Thyroid gland (tissue), 4 donors: Measurements from ENCODE around the gene DLK2. TPM values are rescaled to one million over a fixed set of nuclear protein-coding genes. Genes with fewer than 3 reads are reported as not detected.

Experiments used
- DNase-seq, 2 donors: peaks; one replicate each; pipeline ENCODE4 v3.0.0-alpha.2; 2019
- H3K27ac ChIP-seq, 3 donors: fragments of 200-600 bp; sonication (generic); 1 replicate in 2 of 3; 2 replicates in 1 of 3; pipeline ENCODE4 v1.5.1; 2016 to 2019; ENCODE audit warnings: mild to moderate bottlenecking in 1 of 3, moderate library complexity in 1 of 3
- H3K27me3 ChIP-seq: fragments of 200-600 bp; sonication (generic); one replicate; pipeline ENCODE4 v1.5.1; 2019
- H3K36me3 ChIP-seq, 2 donors: fragments of 200-600 bp; sonication (generic); one replicate each; pipeline ENCODE4 v1.5.1; 2016 to 2019
- H3K4me1 ChIP-seq, 2 donors: fragments of 200-600 bp; sonication (generic); one replicate each; pipeline ENCODE4 v1.5.1; 2017 to 2019
- H3K4me3 ChIP-seq, 3 donors: fragments of 200-600 bp; sonication (generic); replicated peaks in 1 of 3; 1 replicate in 2 of 3; 2 replicates in 1 of 3; pipeline ENCODE4 v1.5.1; 2016; ENCODE audit warnings: mild to moderate bottlenecking in 1 of 3
- H3K9me3 ChIP-seq: fragments of 200-600 bp; sonication (generic); one replicate; pipeline ENCODE4 v1.5.1; 2017
- POLR2A ChIP-seq, 2 donors: fragments of 450-650 bp; IDR thresholded peaks; one replicate each; pipeline ENCODE4 v1.6.1; 2017; ENCODE audit warnings: antibody characterized with exemption in 2 of 2, mild to moderate bottlenecking in 2 of 2, moderate library complexity in 1 of 2
- WGBS, 2 donors: methylation state at CpG; one replicate each; pipeline ENCODE4 v1.1.5; 2017; 5-methylcytosine and 5-hydroxymethylcytosine counted together
- intact Hi-C: fragments of 100-400 bp; cut with DNase I; formaldehyde crosslinking; loops from one replicate; pipeline ENCODE4 v1.15.1; 2023
- total RNA-seq, 4 donors: library from RNA; depleted of rRNA; stranded (reverse); fragments of >200 nt; gene quantifications; one replicate each; pipeline ENCODE4 v1.2.3, GENCODE V29; 2016
- TF ChIP-seq, protein P1 (sequence below), 6 experiments: fragments of 200-600 bp in 3 of 6; fragments of 450-650 bp in 3 of 6; sonication (generic) in 3 of 6; IDR thresholded peaks; one replicate each; pipeline ENCODE4 v1.5.1; 2016 to 2019; ENCODE audit warnings: antibody characterized with exemption in 6 of 6, mild to moderate bottlenecking in 2 of 6, inconsistent platforms in 1 of 6, moderate library complexity in 1 of 6

DLK2 gene, protein sequence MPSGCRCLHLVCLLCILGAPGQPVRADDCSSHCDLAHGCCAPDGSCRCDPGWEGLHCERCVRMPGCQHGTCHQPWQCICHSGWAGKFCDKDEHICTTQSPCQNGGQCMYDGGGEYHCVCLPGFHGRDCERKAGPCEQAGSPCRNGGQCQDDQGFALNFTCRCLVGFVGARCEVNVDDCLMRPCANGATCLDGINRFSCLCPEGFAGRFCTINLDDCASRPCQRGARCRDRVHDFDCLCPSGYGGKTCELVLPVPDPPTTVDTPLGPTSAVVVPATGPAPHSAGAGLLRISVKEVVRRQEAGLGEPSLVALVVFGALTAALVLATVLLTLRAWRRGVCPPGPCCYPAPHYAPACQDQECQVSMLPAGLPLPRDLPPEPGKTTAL
- 1 to 10 TPM in 2 of 4 donors, under 1 TPM in 1, not detected in 1; 0.89 to 1.3 (median 1.3) TPM for total RNA-seq

DNA sequence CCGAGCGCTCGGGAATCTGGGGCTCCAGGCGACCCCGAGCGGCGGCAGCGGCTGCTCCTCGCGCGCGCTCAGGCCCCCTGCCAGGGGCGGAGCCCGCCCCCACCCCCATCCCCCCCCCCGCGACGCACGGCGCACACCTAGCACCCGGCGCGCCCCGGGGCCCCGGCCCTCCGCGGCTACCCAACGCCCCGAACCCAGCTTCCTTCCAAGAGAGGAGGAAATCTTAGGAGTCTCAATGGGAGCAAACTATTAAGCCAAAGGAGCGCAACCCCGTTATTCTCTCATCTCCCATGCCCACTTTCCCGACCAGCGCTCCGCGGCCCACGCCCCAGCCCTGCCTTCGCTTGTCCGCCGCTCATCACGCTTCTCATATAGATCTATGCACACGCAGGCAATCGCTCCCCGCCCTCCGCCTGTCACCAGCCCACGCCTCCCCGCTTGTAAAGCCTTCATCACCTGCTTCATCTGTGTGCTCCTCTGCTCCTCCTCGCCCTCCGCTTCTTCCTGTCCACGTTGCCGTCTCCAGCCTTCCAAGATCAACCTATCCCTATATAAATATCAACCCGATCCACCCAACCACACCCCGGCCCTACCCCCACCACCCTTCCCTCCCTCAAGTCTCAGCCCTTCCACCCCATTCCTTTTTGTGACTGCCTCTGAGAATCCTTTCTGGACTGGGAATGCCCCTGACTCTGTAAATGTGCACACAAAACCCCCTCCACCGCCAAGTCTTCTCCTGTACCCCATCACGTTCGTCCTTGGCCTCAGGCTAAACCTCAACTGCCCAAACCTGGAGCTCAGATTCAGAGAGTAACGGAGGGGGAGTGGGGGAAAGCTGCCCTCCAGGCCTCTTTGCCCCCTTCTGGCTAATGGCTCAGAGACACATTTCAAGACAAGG, at the start of gene DLK2:
DLK2 (minus strand) TSS at position 18 of the 898 bp plus-strand sequence. CDS start 723 bp downstream, outside the sequence.
- WGBS, 2 donors = 6 to 9% methylated on average over 25 to 27 of the region's 55 CpGs
- H3K9me3 ChIP-seq = no peaks in the 10 kb centered on the region
- H3K36me3 ChIP-seq = peaks cover 1 to 17% of the 10 kb centered on the region in 2 donors
- no peak for DNase-seq
- peaks cover 5 to 17% of the 10 kb centered on the region in 2 donors for H3K4me1 ChIP-seq
- peaks cover 9% of the 10 kb centered on the region for H3K27me3 ChIP-seq
- H3K4me3 ChIP-seq = peak within 1 kb of the TSS; percentile 15 to 36 (median 17)
- no peak for TF ChIP-seq POLR2A (IDR thresholded peaks at IDR 0.05)
- TF ChIP-seq, protein P1, sequence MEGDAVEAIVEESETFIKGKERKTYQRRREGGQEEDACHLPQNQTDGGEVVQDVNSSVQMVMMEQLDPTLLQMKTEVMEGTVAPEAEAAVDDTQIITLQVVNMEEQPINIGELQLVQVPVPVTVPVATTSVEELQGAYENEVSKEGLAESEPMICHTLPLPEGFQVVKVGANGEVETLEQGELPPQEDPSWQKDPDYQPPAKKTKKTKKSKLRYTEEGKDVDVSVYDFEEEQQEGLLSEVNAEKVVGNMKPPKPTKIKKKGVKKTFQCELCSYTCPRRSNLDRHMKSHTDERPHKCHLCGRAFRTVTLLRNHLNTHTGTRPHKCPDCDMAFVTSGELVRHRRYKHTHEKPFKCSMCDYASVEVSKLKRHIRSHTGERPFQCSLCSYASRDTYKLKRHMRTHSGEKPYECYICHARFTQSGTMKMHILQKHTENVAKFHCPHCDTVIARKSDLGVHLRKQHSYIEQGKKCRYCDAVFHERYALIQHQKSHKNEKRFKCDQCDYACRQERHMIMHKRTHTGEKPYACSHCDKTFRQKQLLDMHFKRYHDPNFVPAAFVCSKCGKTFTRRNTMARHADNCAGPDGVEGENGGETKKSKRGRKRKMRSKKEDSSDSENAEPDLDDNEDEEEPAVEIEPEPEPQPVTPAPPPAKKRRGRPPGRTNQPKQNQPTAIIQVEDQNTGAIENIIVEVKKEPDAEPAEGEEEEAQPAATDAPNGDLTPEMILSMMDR (IDR thresholded peaks at IDR 0.05) = no peak
- H3K27ac ChIP-seq = no peak within 1 kb of the TSS
- intact Hi-C loops = loop anchor here (2.0 kb wide), 1 partner anchor 51 kb away; no protein-coding TSS in a partner anchor

DNA sequence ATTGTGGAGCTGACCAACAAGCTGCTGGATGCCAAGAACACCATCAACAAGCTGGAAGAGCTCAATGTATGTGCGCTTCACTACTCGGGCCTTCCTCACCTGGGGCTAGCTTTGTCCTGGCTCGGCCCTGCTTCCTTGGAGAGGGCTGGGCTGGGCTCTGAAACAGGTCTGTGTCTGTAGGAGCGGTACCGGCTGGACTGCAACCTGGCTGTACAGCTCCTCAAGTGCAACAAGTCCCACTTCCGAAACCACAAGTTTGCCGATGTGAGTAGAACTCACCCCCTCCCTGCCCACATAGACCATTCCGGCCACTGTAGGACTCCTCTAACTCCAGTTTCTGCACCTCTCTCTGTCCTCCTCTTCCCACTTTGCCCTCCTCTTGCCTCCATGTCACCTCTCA, 48.1 kb upstream of the DLK2 start:
- TF ChIP-seq, protein P1 (IDR thresholded peaks at IDR 0.05) = no peak
- TF ChIP-seq POLR2A (IDR thresholded peaks at IDR 0.05) = no peak
- 91 to 92% methylated on average over 8 of the region's 8 CpGs for WGBS, 2 donors
- no peak for DNase-seq
- H3K27ac ChIP-seq = no peak overlapping the region
- intact Hi-C loops = loop anchor here (10.0 kb wide), 1 partner anchor 139 kb away; the partner anchor contains the start of gene ZNF318
- H3K9me3 ChIP-seq = no peaks in the 10 kb centered on the region
- H3K4me1 ChIP-seq = peaks cover 0 to 4% of the 10 kb centered on the region in 2 donors
- H3K36me3 ChIP-seq = peaks cover 53 to 54% of the 10 kb centered on the region in 2 donors
- no peak overlapping the region for H3K4me3 ChIP-seq
- H3K27me3 ChIP-seq = no peaks in the 10 kb centered on the region

DNA sequence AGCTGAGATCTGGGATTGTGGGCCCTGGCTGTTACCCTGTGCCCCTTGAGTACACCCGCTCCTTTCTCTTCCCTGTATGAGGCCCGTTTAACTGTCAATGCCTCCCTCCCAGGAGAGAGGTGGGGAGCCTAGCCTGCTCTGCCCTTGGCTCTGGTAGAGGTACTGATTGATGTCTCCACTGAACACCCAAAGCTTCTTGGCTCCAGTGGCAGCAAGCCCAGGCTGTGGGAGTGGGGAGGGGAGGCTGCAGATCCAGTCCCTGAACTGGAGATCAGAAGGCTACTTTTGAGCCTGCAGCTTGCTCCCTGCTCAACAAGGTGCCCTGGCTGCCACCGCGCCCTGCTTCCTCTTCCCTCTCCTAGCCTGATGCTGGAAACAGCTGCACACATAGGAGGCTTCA, 47.3 kb upstream of the DLK2 start:
- 80 to 91% methylated on average over 3 to 4 of the region's 4 CpGs for WGBS, 2 donors
- peaks cover 54 to 61% of the 10 kb centered on the region in 2 donors for H3K36me3 ChIP-seq
- H3K27me3 ChIP-seq = no peaks in the 10 kb centered on the region
- H3K9me3 ChIP-seq = no peaks in the 10 kb centered on the region
- DNase-seq = no peak
- H3K27ac ChIP-seq = no peak overlapping the region
- TF ChIP-seq POLR2A (IDR thresholded peaks at IDR 0.05) = no peak
- TF ChIP-seq, protein P1 (IDR thresholded peaks at IDR 0.05) = no peak
- H3K4me1 ChIP-seq = peaks cover 0 to 4% of the 10 kb centered on the region in 2 donors
- intact Hi-C loops = loop anchor here (10.0 kb wide), 1 partner anchor 138 kb away; the partner anchor contains the start of gene ZNF318
- H3K4me3 ChIP-seq = no peak overlapping the region

DNA sequence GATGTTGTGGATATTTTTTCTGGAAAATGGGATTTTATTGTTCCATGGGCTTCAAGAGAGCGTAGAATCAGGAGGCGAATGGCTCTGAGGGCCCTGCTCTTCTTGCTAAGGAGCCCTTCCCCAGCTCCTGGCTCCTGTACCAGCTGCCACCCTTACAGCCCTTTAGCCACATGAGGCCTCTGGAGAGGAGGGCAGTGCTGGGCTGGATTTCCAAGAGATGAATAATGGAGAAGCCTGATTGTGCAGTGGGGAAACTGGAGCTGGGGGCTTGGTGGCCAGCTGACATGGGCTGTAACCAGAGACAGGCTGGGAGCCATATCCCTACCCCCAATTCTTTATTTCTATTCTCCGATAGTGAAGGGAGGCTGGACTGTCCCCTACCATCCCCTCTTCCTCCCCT, 45.6 kb upstream of the DLK2 start:
- no peaks in the 10 kb centered on the region for H3K27me3 ChIP-seq
- H3K9me3 ChIP-seq = no peaks in the 10 kb centered on the region
- peaks cover 54 to 61% of the 10 kb centered on the region in 2 donors for H3K36me3 ChIP-seq
- intact Hi-C loops = loop anchor here (10.0 kb wide), 1 partner anchor 136 kb away; the partner anchor contains the start of gene ZNF318
- H3K4me3 ChIP-seq = no peak overlapping the region
- TF ChIP-seq, protein P1 (IDR thresholded peaks at IDR 0.05) = no peak
- TF ChIP-seq POLR2A (IDR thresholded peaks at IDR 0.05) = no peak
- DNase-seq = no peak
- peaks cover 0 to 4% of the 10 kb centered on the region in 2 donors for H3K4me1 ChIP-seq
- WGBS, 2 donors = 95 to 98% methylated on average over 3 of the region's 3 CpGs
- H3K27ac ChIP-seq = no peak overlapping the region
